Astrocyte (in vitro differentiated cells and primary cell): Measurements from ENCODE around the gene ELMO1. TPM values are rescaled to one million over a fixed set of nuclear protein-coding genes. Genes with fewer than 3 reads are reported as not detected.

Experiments used
- DNase-seq: peaks from one replicate; pipeline ENCODE4 v3.0.0-alpha.2; 2010; ENCODE audit warnings: low read depth
- FAIRE-seq: peaks from 2 replicates; lab custom pipeline; 2011; peaks lifted over from hg19 to GRCh38; lab: Jason Lieb, UNC
- H2AFZ ChIP-seq: 2 replicates; pipeline ENCODE4 v1.6.0; 2012; ENCODE audit warnings: low read depth, low read length, inconsistent platforms
- H3K27ac ChIP-seq: 2 replicates; pipeline ENCODE4 v1.5.1; 2011; ENCODE audit warnings: low read depth, low read length, inconsistent platforms
- H3K27me3 ChIP-seq: 2 replicates; pipeline ENCODE4 v1.6.0; 2011; ENCODE audit warnings: low read length, inconsistent platforms; ENCODE audit not compliant: insufficient read depth
- H3K36me3 ChIP-seq: 2 replicates; pipeline ENCODE4 v1.5.1; 2011; ENCODE audit warnings: low read length, inconsistent platforms; ENCODE audit not compliant: insufficient read depth
- H3K4me1 ChIP-seq: 2 replicates; pipeline ENCODE4 v1.5.1; 2011; ENCODE audit warnings: low read length, inconsistent platforms; ENCODE audit not compliant: insufficient read depth
- H3K4me2 ChIP-seq: 2 replicates; pipeline ENCODE4 v1.6.0; 2012; ENCODE audit warnings: low read length, inconsistent platforms
- H3K4me3 ChIP-seq: 2 replicates; pipeline ENCODE4 v1.5.1; 2011; ENCODE audit warnings: low read depth, mild to moderate bottlenecking, low read length, inconsistent platforms; ENCODE audit not compliant: insufficient read depth
- H3K79me2 ChIP-seq: 2 replicates; pipeline ENCODE4 v1.6.0; 2012; ENCODE audit warnings: mild to moderate bottlenecking, low read length, inconsistent platforms; ENCODE audit not compliant: insufficient read depth
- H3K9ac ChIP-seq: 2 replicates; pipeline ENCODE4 v1.6.0; 2012; ENCODE audit warnings: mild to moderate bottlenecking, low read length, inconsistent platforms
- H3K9me3 ChIP-seq: 2 replicates; pipeline ENCODE4 v1.5.1; 2012; ENCODE audit warnings: low read depth, mild to moderate bottlenecking, low read length, inconsistent platforms; ENCODE audit not compliant: insufficient read depth
- H4K20me1 ChIP-seq: 2 replicates; pipeline ENCODE4 v1.6.0; 2012; ENCODE audit warnings: low read length, inconsistent platforms; ENCODE audit not compliant: insufficient read depth
- H3K27ac Mint-ChIP-seq: one replicate; pipeline ENCODE4 v1.8.0; 2021; ENCODE audit warnings: mild to moderate bottlenecking, mixed read lengths; ENCODE audit not compliant: unreplicated experiment
- H3K27me3 Mint-ChIP-seq: one replicate; pipeline ENCODE4 v1.8.0; 2021; ENCODE audit warnings: low read depth, mixed read lengths; ENCODE audit not compliant: unreplicated experiment
- H3K36me3 Mint-ChIP-seq: one replicate; pipeline ENCODE4 v1.8.0; 2021; ENCODE audit warnings: low read depth, mixed read lengths; ENCODE audit not compliant: unreplicated experiment
- H3K4me1 Mint-ChIP-seq: one replicate; pipeline ENCODE4 v1.8.0; 2021; ENCODE audit warnings: low read depth, mixed read lengths; ENCODE audit not compliant: unreplicated experiment
- H3K4me3 Mint-ChIP-seq: one replicate; pipeline ENCODE4 v1.8.0; 2021; ENCODE audit warnings: mild to moderate bottlenecking, moderate library complexity, mixed read lengths; ENCODE audit not compliant: unreplicated experiment
- H3K9me3 Mint-ChIP-seq: one replicate; pipeline ENCODE4 v1.8.0; 2021; ENCODE audit warnings: mild to moderate bottlenecking, mixed read lengths; ENCODE audit not compliant: unreplicated experiment
- CTCF ChIP-seq: IDR thresholded peaks from 2 replicates; pipeline ENCODE4 v1.5.1; 2011; ENCODE audit warnings: low read depth, mild to moderate bottlenecking, inconsistent platforms, low read length, moderate library complexity; ENCODE audit not compliant: insufficient read depth
- EZH2 ChIP-seq: IDR thresholded peaks from 2 replicates; pipeline ENCODE4 v1.6.1; 2012; ENCODE audit warnings: mild to moderate bottlenecking, low read length, inconsistent platforms; ENCODE audit not compliant: insufficient read depth
- total RNA-seq: library from RNA; stranded (reverse); gene quantifications from 2 replicates; pipeline ENCODE4 v1.2.1, GENCODE V29; 2021

ELMO1 gene
- total RNA-seq, 1 donor from 2014 or later = 20.4 TPM

GRCh38 chr7:36863901-36864701, 584.6 kb downstream of the ELMO1 start:
- Mint-ChIP-seq H3K27ac (no peak overlapping the region), H3K9me3 (peaks cover 3% of the 10 kb centered on the region), H3K4me1 (peaks cover 29% of the 10 kb centered on the region), H3K36me3 (peaks cover 4% of the 10 kb centered on the region), H3K27me3 (no peaks in the 10 kb centered on the region), H3K4me3 (no peak overlapping the region)
- H3K4me1 ChIP-seq = no peaks in the 10 kb centered on the region
- no peak overlapping the region for H3K4me2 ChIP-seq
- H3K9ac ChIP-seq = no peak overlapping the region
- H2AFZ ChIP-seq = peak overlapping the region; percentile 19
- no peaks in the 10 kb centered on the region for H3K79me2 ChIP-seq
- H3K27ac ChIP-seq = no peak overlapping the region
- no peak for TF ChIP-seq EZH2
- TF ChIP-seq CTCF = no peak
- no peaks in the 10 kb centered on the region for H3K9me3 ChIP-seq
- FAIRE-seq (no peak), DNase-seq (peak; percentile 50)
- H3K4me3 ChIP-seq = no peak overlapping the region
- H4K20me1 ChIP-seq = no peaks in the 10 kb centered on the region
- H3K27me3 ChIP-seq = no peaks in the 10 kb centered on the region
- no peaks in the 10 kb centered on the region for H3K36me3 ChIP-seq

- no peak for FAIRE-seq
- no peaks in the 10 kb centered on the region for H3K27me3 ChIP-seq
- H3K9ac ChIP-seq = no peak overlapping the region
- H3K27ac Mint-ChIP-seq = peak overlapping the region; percentile 35
- peaks cover 29% of the 10 kb centered on the region for H3K4me1 Mint-ChIP-seq
- peaks cover 3% of the 10 kb centered on the region for H3K9me3 Mint-ChIP-seq
- no peaks in the 10 kb centered on the region for H3K4me1 ChIP-seq
- H3K36me3 Mint-ChIP-seq = peaks cover 4% of the 10 kb centered on the region
- no peak overlapping the region for H3K27ac ChIP-seq
- H3K79me2 ChIP-seq = no peaks in the 10 kb centered on the region
- peak; percentile 59 for DNase-seq
- no peak overlapping the region for H2AFZ ChIP-seq
- H4K20me1 ChIP-seq = no peaks in the 10 kb centered on the region
- H3K4me3 Mint-ChIP-seq = no peak overlapping the region
- H3K27me3 Mint-ChIP-seq = no peaks in the 10 kb centered on the region
- TF ChIP-seq CTCF (no peak), EZH2 (no peak)
- H3K4me3 ChIP-seq = no peak overlapping the region
- no peak overlapping the region for H3K4me2 ChIP-seq
- no peaks in the 10 kb centered on the region for H3K36me3 ChIP-seq
- no peaks in the 10 kb centered on the region for H3K9me3 ChIP-seq
Observed at GRCh38 chr7:36862771-36863261, 585.8 kb downstream of the ELMO1 start.

- H3K36me3 Mint-ChIP-seq = peaks cover 6% of the 10 kb centered on the region
- peaks cover 29% of the 10 kb centered on the region for H3K4me1 Mint-ChIP-seq
- H2AFZ ChIP-seq = no peak overlapping the region
- no peaks in the 10 kb centered on the region for H4K20me1 ChIP-seq
- no peak overlapping the region for H3K27ac ChIP-seq
- no peak for DNase-seq
- no peaks in the 10 kb centered on the region for H3K36me3 ChIP-seq
- no peak overlapping the region for H3K4me3 Mint-ChIP-seq
- H3K9me3 ChIP-seq = no peaks in the 10 kb centered on the region
- no peak overlapping the region for H3K27ac Mint-ChIP-seq
- no peak overlapping the region for H3K9ac ChIP-seq
- no peak overlapping the region for H3K4me2 ChIP-seq
- H3K79me2 ChIP-seq = no peaks in the 10 kb centered on the region
- H3K4me3 ChIP-seq = no peak overlapping the region
- H3K4me1 ChIP-seq = no peaks in the 10 kb centered on the region
- H3K27me3 Mint-ChIP-seq = no peaks in the 10 kb centered on the region
- no peak for FAIRE-seq
- no peaks in the 10 kb centered on the region for H3K27me3 ChIP-seq
- TF ChIP-seq CTCF (no peak), EZH2 (no peak)
- H3K9me3 Mint-ChIP-seq = peaks cover 3% of the 10 kb centered on the region
Observed at GRCh38 chr7:36861656-36862055, 587.0 kb downstream of the ELMO1 start.
